WTC11 (cell line): ENCODE data around the gene PCSK2. TPM values are rescaled to one million over a fixed set of nuclear protein-coding genes. Genes with fewer than 3 reads are reported as not detected.

Experiments used
- ATAC-seq: fragments of 200-7000 bp; cut with Tn5 transposase; 2 replicates; pipeline ENCODE4 v1.10.0; 2021; ENCODE audit warnings: mild to moderate bottlenecking, moderate library complexity
- CTCF ChIA-PET: fragments of 300-600 bp; sonication (Branson Sonifier 250); formaldehyde crosslinking; loops from one replicate; lab custom pipeline; 2021; ENCODE audit warnings: antibody characterized with exemption; lab: Charles Lee
- POLR2A ChIA-PET: fragments of 350-600 bp; sonication (Branson Sonifier 250); formaldehyde crosslinking; loops from one replicate; lab custom pipeline; 2021; ENCODE audit warnings: antibody characterized with exemption; lab: Charles Lee
- DNase-seq: peaks from one replicate; pipeline ENCODE4 v3.0.0; 2021; ENCODE audit warnings: low spot score
- H3K27ac Mint-ChIP-seq: 2 replicates; pipeline ENCODE4 v1.8.0; 2021; ENCODE audit warnings: mixed read lengths
- H3K27me3 Mint-ChIP-seq: 2 replicates; pipeline ENCODE4 v1.8.0; 2021; ENCODE audit warnings: low read depth, mild to moderate bottlenecking, moderate library complexity, mixed read lengths
- H3K36me3 Mint-ChIP-seq: 2 replicates; pipeline ENCODE4 v1.8.0; 2021; ENCODE audit warnings: mixed read lengths
- H3K4me1 Mint-ChIP-seq: 2 replicates; pipeline ENCODE4 v1.8.0; 2022; ENCODE audit warnings: mixed read lengths
- H3K4me3 Mint-ChIP-seq: 2 replicates; pipeline ENCODE4 v1.8.0; 2021; ENCODE audit warnings: mild to moderate bottlenecking, moderate library complexity, mixed read lengths
- H3K9me3 Mint-ChIP-seq: 2 replicates; pipeline ENCODE4 v1.8.0; 2021; ENCODE audit warnings: mixed read lengths
- ATF1 ChIP-seq: sonication (generic); formaldehyde crosslinking; IDR thresholded peaks from 2 replicates; pipeline ENCODE4 v1.8.1; 2023; ENCODE audit warnings: mild to moderate bottlenecking, moderate library complexity, missing genetic modification reagents
- CBFB ChIP-seq: sonication (generic); formaldehyde crosslinking; IDR thresholded peaks from 2 replicates; pipeline ENCODE4 v1.8.1; 2022; ENCODE audit warnings: mild to moderate bottlenecking, low read depth, missing genetic modification reagents
- CREB1 ChIP-seq: sonication (generic); formaldehyde crosslinking; IDR thresholded peaks from 2 replicates; pipeline ENCODE4 v1.8.0; 2023; ENCODE audit warnings: mild to moderate bottlenecking, missing genetic modification reagents
- RORB ChIP-seq: fragments of 250-450 bp; sonication (Bioruptor Pico); IDR thresholded peaks from 2 replicates; pipeline ENCODE4 v1.9.0; 2021; ENCODE audit warnings: mild to moderate bottlenecking
- SMAD4 ChIP-seq: sonication (generic); formaldehyde crosslinking; IDR thresholded peaks from 2 replicates; pipeline ENCODE4 v1.8.0; 2022; ENCODE audit warnings: mild to moderate bottlenecking, missing genetic modification reagents
- SP1 ChIP-seq: sonication (generic); formaldehyde crosslinking; conservative IDR thresholded peaks from 2 replicates; pipeline ENCODE4 v1.8.1; 2022; ENCODE audit warnings: missing genetic modification reagents
- ZBTB21 ChIP-seq: sonication (generic); formaldehyde crosslinking; IDR thresholded peaks from 2 replicates; pipeline ENCODE4 v1.8.1; 2023; ENCODE audit warnings: mild to moderate bottlenecking, missing genetic modification reagents, borderline replicate concordance
- ZMAT4 ChIP-seq: fragments of 250-450 bp; sonication (Bioruptor Pico); IDR thresholded peaks from 2 replicates; pipeline ENCODE4 v1.9.0; 2021; ENCODE audit warnings: mild to moderate bottlenecking
- ZNF425 ChIP-seq: fragments of 250-450 bp; sonication (Bioruptor Pico); conservative IDR thresholded peaks from 2 replicates; pipeline ENCODE4 v1.9.0; 2021; ENCODE audit warnings: mild to moderate bottlenecking
- total RNA-seq: library from RNA; stranded (reverse); gene quantifications from 3 replicates; pipeline ENCODE4 v1.2.3, GENCODE V29; 2021
- TF ChIP-seq, protein P1 (sequence below): fragments of 250-450 bp; sonication (Bioruptor Pico); IDR thresholded peaks from 2 replicates; pipeline ENCODE4 v1.9.0; 2021; ENCODE audit warnings: mild to moderate bottlenecking, borderline replicate concordance
- TF ChIP-seq, protein P2 (sequence below): sonication (generic); formaldehyde crosslinking; IDR thresholded peaks from 2 replicates; pipeline ENCODE4 v1.8.1; 2022; ENCODE audit warnings: low read depth, mild to moderate bottlenecking, moderate library complexity, missing genetic modification reagents, borderline replicate concordance
- TF ChIP-seq, protein P3 (sequence below): sonication (generic); formaldehyde crosslinking; IDR thresholded peaks from 2 replicates; pipeline ENCODE4 v1.8.1; 2023; ENCODE audit warnings: mild to moderate bottlenecking, missing genetic modification reagents, borderline replicate concordance

Gene PCSK2
- total RNA-seq, 1 experiment from 2014 or later, result 0.74 TPM

DNA sequence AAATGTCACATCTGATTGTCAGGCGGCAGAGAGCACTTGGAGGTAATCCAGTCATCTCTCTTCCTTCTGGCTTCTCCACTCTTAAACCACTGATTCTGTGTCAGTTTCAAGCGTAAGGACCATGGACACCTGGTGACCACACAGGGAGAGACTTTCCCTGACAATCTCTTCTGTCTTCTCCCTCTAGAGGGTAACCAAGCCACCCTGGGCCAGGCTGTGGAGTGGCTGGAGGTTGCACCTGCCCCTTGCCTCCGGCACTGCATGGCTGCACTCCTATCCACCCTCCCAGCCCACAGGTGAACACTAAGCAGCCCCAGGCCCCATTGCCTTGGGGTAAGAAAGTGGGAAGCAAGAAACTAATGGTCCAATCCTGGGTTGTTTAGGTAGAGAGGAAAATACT lies 225.6 kb downstream of the PCSK2 start (continued):
- TF ChIP-seq, protein P1, sequence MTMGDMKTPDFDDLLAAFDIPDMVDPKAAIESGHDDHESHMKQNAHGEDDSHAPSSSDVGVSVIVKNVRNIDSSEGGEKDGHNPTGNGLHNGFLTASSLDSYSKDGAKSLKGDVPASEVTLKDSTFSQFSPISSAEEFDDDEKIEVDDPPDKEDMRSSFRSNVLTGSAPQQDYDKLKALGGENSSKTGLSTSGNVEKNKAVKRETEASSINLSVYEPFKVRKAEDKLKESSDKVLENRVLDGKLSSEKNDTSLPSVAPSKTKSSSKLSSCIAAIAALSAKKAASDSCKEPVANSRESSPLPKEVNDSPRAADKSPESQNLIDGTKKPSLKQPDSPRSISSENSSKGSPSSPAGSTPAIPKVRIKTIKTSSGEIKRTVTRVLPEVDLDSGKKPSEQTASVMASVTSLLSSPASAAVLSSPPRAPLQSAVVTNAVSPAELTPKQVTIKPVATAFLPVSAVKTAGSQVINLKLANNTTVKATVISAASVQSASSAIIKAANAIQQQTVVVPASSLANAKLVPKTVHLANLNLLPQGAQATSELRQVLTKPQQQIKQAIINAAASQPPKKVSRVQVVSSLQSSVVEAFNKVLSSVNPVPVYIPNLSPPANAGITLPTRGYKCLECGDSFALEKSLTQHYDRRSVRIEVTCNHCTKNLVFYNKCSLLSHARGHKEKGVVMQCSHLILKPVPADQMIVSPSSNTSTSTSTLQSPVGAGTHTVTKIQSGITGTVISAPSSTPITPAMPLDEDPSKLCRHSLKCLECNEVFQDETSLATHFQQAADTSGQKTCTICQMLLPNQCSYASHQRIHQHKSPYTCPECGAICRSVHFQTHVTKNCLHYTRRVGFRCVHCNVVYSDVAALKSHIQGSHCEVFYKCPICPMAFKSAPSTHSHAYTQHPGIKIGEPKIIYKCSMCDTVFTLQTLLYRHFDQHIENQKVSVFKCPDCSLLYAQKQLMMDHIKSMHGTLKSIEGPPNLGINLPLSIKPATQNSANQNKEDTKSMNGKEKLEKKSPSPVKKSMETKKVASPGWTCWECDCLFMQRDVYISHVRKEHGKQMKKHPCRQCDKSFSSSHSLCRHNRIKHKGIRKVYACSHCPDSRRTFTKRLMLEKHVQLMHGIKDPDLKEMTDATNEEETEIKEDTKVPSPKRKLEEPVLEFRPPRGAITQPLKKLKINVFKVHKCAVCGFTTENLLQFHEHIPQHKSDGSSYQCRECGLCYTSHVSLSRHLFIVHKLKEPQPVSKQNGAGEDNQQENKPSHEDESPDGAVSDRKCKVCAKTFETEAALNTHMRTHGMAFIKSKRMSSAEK (CRISPR knock-in tag), result no peak
- TF ChIP-seq, all 79 proteins: peak for 0

- H3K27ac Mint-ChIP-seq, result no peak overlapping the region
- no peaks in the 10 kb centered on the region for H3K4me1 Mint-ChIP-seq
- no peak overlapping the region for H3K4me3 Mint-ChIP-seq
- DNase-seq, result no peak
- no peak for ATAC-seq
- TF ChIP-seq ZBTB21 (CRISPR knock-in tag) (no peak), RORB (CRISPR knock-in tag) (no peak), ZMAT4 (CRISPR knock-in tag) (no peak)
- no peaks in the 10 kb centered on the region for H3K36me3 Mint-ChIP-seq
- H3K27me3 Mint-ChIP-seq, result no peaks in the 10 kb centered on the region
- H3K9me3 Mint-ChIP-seq, result 0 out of 2 replicates have a peak, but pooled peaks cover 6% of the 10 kb centered on the region
- ChIA-PET CTCF (interaction anchor here (1.2 kb wide), 1 partner anchor 11 kb away, joined by 3 read pairs; no protein-coding TSS in a partner anchor), POLR2A (interaction anchor here (0.5 kb wide), 1 partner anchor 46 kb away, joined by 4 read pairs; no protein-coding TSS in a partner anchor)
Measured at GRCh38 chr20:17453592-17453991, 226.8 kb downstream of the PCSK2 start.

GRCh38 chr20:17456279-17456678 lies 229.4 kb downstream of the PCSK2 start:
- no peak for DNase-seq
- no peak for ATAC-seq
- Mint-ChIP-seq H3K27me3 (no peaks in the 10 kb centered on the region), H3K27ac (no peak overlapping the region)
- TF ChIP-seq ATF1 (CRISPR knock-in tag), result no peak
- TF ChIP-seq SP1 (CRISPR knock-in tag), result no peak
- TF ChIP-seq CBFB (CRISPR knock-in tag), result no peak
- TF ChIP-seq, protein P2, sequence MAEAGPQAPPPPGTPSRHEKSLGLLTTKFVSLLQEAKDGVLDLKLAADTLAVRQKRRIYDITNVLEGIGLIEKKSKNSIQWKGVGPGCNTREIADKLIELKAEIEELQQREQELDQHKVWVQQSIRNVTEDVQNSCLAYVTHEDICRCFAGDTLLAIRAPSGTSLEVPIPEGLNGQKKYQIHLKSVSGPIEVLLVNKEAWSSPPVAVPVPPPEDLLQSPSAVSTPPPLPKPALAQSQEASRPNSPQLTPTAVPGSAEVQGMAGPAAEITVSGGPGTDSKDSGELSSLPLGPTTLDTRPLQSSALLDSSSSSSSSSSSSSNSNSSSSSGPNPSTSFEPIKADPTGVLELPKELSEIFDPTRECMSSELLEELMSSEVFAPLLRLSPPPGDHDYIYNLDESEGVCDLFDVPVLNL (CRISPR knock-in tag), result no peak
- no peak for TF ChIP-seq RORB (CRISPR knock-in tag)
- no peak for TF ChIP-seq SMAD4
- TF ChIP-seq, protein P3, sequence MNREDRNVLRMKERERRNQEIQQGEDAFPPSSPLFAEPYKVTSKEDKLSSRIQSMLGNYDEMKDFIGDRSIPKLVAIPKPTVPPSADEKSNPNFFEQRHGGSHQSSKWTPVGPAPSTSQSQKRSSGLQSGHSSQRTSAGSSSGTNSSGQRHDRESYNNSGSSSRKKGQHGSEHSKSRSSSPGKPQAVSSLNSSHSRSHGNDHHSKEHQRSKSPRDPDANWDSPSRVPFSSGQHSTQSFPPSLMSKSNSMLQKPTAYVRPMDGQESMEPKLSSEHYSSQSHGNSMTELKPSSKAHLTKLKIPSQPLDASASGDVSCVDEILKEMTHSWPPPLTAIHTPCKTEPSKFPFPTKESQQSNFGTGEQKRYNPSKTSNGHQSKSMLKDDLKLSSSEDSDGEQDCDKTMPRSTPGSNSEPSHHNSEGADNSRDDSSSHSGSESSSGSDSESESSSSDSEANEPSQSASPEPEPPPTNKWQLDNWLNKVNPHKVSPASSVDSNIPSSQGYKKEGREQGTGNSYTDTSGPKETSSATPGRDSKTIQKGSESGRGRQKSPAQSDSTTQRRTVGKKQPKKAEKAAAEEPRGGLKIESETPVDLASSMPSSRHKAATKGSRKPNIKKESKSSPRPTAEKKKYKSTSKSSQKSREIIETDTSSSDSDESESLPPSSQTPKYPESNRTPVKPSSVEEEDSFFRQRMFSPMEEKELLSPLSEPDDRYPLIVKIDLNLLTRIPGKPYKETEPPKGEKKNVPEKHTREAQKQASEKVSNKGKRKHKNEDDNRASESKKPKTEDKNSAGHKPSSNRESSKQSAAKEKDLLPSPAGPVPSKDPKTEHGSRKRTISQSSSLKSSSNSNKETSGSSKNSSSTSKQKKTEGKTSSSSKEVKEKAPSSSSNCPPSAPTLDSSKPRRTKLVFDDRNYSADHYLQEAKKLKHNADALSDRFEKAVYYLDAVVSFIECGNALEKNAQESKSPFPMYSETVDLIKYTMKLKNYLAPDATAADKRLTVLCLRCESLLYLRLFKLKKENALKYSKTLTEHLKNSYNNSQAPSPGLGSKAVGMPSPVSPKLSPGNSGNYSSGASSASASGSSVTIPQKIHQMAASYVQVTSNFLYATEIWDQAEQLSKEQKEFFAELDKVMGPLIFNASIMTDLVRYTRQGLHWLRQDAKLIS (CRISPR knock-in tag), result no peak
- no peak for TF ChIP-seq CREB1
- TF ChIP-seq ZNF425, result no peak
- TF ChIP-seq, all 79 proteins: peak for 0
- ChIA-PET POLR2A (no interaction called here), CTCF (interaction anchor here (1.6 kb wide), 1 partner anchor 635 kb away, joined by 3 read pairs; no protein-coding TSS in a partner anchor)
- H3K4me3 Mint-ChIP-seq, result no peak overlapping the region
- H3K9me3 Mint-ChIP-seq, result peaks cover 16% of the 10 kb centered on the region
- H3K4me1 Mint-ChIP-seq, result no peaks in the 10 kb centered on the region
- no peaks in the 10 kb centered on the region; the same call in 1 of the 2 replicates for H3K36me3 Mint-ChIP-seq
